GM19238 (cell line): ENCODE measurements around the gene PDE12.
"Not testable (repeated sequence)": the region's sequence is repeated elsewhere in the genome, so short reads cannot be mapped to it uniquely, and the experiment has no call there.

ENCODE experiments used
- DNase-seq: peaks from one replicate; pipeline ENCODE4 v3.0.0; 2011; ENCODE audit warnings: low spot score; ENCODE audit not compliant: insufficient read length

Gene PDE12

DNA sequence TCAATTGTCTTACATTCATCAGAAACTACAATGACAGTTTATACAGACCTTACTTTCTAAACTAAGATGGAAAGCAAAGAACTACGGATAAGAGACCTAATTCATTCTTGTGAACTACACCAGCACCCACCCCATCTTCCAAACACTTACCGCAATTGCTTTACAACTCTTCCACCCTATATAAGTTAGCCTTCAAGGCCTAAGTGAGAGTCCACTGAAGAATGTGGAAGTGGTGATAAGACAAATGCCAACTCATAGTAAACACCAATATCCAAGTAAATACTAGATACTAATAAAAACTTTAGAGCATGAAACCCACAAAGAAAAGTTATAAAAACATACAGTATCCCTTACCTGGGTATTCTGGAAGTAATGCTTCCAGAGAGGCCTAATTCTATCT is 27.5 kb downstream of the PDE12 start:
- DNase-seq, result no peak

DNA sequence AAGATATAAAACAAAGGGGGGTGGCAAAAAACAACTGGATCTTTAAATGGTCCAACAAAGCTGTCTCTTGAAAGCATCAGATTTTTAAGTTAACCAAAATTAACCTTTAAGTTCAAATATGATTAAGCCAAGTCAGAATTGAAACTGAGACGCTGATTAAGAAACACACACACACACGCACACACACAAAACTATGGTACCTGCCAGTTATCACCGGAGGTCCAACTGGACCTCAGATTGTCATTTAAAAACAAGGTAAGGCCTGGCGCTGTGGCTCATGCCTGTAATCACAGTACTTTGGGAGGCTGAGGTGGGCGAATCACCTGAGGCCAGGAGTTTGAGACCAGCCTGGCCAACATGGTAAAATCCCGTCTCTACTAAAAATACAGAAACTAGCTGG is 30.7 kb downstream of the PDE12 start:
- no peak for DNase-seq

DNA sequence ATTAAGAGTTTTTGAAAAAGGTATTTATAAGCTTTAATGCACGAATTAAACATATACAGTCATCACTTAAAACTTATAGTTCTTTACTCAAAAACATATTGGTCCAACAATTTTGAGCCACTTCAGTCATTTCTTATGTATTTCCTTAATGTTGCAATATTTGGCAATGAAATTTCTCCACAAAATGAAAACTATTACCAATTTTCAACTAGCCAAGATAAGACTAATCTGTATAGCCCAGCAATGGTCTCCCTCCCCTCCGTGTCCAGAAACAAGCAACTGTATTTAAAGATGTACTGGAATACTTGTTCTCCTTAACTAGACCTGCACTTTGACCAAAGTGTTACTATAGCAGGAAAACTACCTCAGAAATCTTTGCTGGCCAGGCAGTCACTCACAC is 31.8 kb downstream of the PDE12 start:
- DNase-seq, result no peak

DNA sequence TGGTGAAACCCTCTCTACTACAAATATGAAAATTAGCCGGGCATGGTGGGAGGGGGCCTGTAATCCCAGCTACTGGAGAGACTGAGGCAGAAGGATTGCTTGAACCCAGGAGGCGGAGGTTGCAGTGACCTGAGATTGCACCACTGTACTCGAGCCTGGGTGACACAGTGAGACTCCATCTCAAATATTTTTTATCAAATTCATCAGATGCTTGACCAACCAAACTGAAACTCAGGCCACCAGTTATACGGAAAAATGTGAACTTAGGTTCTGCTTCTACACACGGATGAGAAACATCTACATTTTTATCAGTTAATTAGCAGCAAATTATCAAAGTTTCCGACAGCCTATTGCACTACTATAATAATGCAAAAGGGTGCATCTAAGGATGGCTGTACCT is 36.2 kb downstream of the PDE12 start:
- no peak for DNase-seq

DNA sequence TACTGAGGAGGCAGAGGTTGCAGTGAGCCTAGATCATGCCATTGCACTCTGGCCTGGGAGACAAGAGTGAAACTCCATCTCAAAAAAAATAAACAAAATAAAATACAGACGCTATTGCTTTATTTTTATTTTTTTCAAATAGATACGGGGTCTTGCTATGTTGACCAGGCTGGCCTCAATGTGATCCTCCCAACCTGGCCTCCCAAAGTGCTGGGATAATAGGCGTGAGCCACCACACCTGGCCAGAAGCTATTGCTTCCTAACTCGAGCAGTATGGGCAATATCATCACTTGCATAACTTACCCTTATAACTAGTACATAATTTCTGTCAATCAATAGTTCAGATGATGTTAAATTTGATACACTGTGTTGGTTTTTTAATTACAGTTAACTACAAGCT is 38.1 kb downstream of the PDE12 start:
- no peak for DNase-seq

DNA sequence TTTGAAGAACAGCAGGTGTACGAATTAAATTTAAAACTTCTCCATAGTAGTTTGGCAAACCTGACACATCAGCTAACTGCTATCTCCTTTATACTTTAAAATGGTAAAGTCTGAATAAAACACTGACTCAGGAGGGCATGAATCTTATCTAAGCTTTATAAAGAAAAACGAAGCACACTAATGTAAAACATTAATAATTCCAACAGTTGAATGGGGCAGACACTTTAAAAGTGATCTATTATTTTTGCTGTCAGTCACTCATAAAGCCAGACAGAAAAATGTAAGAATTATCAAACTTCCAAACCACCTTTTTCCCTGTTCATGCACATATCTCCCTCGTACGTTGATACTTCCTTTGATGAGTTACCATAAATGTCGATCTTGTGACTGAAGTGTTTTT is 38.5 kb downstream of the PDE12 start:
- no peak for DNase-seq

DNA sequence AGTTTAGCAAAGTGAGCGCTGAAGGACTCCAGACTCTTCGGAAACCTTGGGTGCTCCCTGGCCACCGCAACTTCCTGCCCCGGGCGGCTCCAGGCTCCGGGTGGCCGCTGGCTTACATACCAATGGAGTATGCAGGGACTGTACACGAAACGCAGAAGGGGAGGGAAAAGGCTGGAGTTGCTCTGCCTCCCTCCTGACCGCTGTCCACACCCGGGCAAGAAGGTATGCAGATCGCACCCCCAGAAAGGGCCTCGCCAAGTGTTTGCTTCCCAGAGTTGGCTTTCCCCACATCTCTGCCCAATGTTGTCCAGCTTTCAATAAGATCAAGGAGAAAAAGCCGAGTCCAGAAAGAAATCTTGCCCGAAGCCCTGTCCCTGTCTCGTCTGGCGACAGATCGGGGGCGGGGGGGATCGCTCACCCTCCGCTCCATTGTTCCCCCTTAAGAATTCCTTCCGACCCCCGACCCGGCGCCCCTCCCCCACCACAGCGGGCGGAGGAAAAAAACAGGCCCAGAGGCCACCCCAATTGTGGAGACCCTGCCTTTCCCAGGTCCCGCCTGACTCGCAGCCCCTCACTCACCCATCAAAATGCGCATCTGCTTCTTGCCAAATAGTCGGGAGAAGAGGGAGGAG is 40.5 kb downstream of the PDE12 start:
- DNase-seq, result peak; percentile 8

DNA sequence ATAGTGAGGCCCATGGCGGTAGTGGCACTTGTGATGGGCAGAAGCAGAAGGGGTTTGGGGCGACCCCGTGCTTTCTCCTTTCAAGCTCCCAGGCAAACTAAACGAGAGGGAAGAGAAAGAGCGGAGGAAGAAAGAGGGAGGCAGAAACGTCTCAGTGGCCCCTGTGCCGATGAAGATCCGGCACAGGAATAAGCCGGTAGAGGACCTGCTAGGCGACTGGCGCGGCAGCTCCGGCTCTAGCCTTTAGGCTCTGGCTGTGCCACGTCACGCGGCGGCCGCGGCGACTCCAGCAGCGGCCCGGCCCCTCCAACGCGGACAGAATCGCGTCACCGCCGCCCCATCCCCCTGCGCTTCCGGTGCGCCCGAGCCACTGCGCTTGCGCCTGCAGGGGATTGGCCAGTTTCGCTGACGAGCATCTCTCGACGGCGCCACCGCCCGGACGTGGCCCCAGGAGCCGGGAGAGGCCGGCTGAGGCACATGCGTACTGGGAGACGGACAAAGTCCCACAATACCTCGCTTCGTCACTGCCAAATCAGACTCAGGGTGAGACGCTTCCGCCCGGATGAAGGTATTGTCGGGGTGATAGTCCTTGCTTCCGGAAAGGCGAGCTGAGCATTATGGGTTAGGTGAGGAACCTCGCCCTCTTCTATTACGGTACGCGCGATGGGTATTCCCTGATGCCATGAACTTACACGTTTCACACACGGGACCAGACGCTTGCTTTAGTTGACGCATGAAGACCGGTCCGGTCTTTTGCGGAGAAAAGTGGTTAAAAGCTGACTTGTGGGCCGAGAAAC is 41.3 kb downstream of the PDE12 start, which contains the start of gene ARF4:
Gene ARF4 (minus strand): TSS at position 218 of the 797 bp plus-strand sequence. CDS start 204 bp downstream, at position 14.
- DNase-seq, result peak; percentile 92

DNA sequence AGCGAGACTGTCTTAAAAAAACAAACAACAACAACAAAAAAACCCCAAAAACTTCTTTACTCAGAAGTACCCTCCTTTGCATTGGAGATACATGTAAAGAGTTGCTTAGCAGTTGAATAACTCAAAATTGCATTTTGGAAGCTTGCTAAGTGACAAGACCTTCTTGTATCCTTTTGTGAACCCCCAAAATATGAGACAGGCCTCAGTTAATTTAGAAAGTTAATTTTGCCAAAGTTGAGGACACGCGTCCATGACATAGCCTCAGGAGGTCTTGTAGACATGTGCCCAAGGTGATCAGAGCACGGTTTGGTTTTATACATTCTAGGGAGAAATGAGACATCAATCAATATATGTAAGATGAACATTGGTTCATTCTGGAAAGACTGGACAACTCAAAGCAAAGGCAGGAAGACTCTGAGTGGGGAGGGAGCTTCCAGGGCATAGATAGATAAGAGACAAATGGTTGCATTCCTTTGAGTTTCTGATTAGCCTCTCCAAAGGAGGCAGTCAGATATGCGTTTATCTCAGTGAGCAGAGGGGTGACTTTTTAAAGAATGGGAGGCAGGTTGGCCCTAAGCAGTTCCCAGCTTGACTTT is 42.8 kb downstream of the PDE12 start:
- DNase-seq, result no peak

DNA sequence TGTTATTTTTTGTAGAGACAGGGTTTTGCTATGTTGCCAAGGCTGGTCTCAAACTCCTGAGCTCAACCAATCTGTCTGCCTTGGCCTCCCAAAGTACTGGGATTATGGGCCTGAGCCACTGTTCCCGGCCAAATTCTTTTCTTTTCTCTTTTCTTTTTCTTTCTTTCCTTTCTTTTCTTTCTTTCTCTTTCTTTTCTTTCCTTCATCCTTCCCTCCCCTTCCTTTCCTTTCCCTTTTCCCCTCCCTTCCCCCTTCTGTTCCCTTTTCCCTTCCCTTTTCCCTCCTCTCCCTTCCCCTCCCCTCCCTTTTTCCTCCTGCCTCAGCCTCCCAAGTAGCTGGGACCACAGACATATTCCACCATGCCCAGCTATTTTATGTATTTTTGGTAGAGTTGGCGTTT is 44.1 kb downstream of the PDE12 start:
- no peak for DNase-seq

DNA sequence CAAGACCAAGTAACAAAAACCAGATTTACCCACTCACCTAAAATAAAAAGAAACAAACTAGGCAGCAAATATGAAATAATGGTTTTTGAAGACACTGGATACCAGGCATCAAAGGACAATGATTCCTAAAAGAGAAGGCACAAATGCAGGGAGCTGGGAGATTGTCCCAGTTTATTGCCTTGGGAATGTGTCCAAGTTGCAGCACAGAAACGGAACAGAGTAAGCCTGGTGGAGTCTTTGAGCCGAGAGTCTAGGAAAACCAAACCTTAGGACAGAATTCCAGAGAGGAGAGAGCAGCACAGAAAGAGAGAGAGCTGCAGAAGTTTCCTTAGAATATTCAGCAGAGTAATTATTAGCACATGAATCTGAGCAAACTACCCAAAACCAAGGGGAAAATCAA is 48.9 kb downstream of the PDE12 start:
- no peak for DNase-seq

DNA sequence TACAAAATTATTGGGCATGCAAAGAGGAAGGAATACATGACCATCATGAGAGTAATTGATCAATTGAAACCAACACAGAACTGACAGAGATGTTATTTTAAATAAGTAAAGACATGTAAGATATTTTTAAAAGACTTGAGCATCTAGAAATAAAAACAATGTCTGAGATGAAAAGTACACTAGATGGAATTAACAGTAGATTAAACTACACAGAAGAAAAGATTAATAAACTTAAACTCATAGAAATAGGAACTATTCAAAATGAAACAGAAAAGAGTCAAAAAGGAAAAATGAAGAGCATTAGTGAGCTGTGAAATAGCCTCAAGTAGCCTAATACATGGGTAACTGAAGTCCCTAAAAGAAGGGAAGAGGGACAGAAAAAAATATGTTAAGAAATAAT is 49.6 kb downstream of the PDE12 start:
- DNase-seq, result no peak

DNA sequence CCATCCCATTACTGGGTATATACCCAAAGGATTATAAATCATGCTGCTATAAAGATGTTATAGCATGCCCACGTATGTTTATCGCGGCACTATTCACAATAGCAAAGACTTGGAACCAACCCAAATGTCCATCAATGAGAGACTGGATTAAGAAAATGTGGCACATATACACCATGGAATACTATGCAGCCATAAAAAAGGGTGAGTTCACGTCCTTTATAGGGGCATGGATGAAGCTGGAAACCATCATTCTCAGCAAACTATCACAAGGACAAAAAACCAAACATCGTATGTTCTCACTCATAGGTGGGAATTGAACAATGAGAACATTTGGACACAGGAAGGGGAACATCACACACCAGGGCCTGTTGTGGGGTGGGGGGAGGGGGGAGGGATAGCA is 55.8 kb downstream of the PDE12 start:
- not testable (repeated sequence) for DNase-seq

DNA sequence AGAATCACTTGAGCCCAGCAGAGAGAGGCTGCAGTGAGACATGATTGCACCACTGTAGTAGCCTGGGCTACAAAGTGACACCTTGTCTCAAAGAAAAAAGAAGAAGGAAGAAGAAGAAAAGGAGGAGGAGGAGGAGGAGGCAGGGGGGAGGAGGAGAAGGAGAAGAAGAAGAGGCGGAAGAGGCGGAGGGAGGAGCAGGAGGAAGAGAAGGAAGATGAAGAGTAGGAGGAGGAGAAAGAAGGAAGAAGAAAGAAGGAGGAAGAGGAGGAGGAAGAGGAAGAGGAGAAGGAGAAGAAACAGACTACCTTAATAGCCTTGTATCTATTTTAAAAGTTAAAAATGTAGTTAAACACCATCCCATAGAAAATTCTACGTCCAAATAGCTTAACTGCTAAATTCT is 60.2 kb downstream of the PDE12 start:
- no peak for DNase-seq
